Activated T-helper 1 cell treated with anti-CD3 and anti-CD28 coated beads, Interleukin-12 subunit alpha, Interleukin-12 subunit beta, Interleukin-2, Interleukin-4 antibody, amounts not matched to agents 30 ng/mL and 10 ng/mL and 1 ng/mL, durations not matched to agents 14 hours and 24 hours and 36 hours (primary cell): ENCODE data around the gene LMF1. TPM values are rescaled to one million over a fixed set of nuclear protein-coding genes. Genes with fewer than 3 reads are reported as not detected.

Source experiments
- DNase-seq: peaks from one replicate; pipeline ENCODE4 v3.0.0; 2021; ENCODE audit warnings: low spot score
- H3K27ac Mint-ChIP-seq: one replicate; pipeline ENCODE4 v1.8.0; 2021; ENCODE audit warnings: mild to moderate bottlenecking, mixed read lengths
- H3K27me3 Mint-ChIP-seq: one replicate; pipeline ENCODE4 v1.8.0; 2022; ENCODE audit warnings: mild to moderate bottlenecking, moderate library complexity, mixed read lengths; ENCODE audit not compliant: insufficient read depth
- H3K36me3 Mint-ChIP-seq: one replicate; pipeline ENCODE4 v1.8.0; 2021; ENCODE audit warnings: low read depth, mixed read lengths
- H3K4me1 Mint-ChIP-seq: one replicate; pipeline ENCODE4 v1.8.0; 2021; ENCODE audit warnings: low read depth, mixed read lengths
- H3K4me3 Mint-ChIP-seq: one replicate; pipeline ENCODE4 v1.8.0; 2021; ENCODE audit warnings: mild to moderate bottlenecking, moderate library complexity, mixed read lengths
- H3K9me3 Mint-ChIP-seq: one replicate; pipeline ENCODE4 v1.8.0; 2021; ENCODE audit warnings: mixed read lengths
- intact Hi-C: fragments of 100-400 bp; cut with micrococcal nuclease; formaldehyde crosslinking; loops from one replicate; pipeline ENCODE4 v1.15.1; 2024
- total RNA-seq: library from RNA; stranded (reverse); gene quantifications from 2 replicates; pipeline ENCODE4 v1.2.3, GENCODE V29; 2022

Gene LMF1
- total RNA-seq, 1 donor from 2014 or later = 10.4 TPM

DNA sequence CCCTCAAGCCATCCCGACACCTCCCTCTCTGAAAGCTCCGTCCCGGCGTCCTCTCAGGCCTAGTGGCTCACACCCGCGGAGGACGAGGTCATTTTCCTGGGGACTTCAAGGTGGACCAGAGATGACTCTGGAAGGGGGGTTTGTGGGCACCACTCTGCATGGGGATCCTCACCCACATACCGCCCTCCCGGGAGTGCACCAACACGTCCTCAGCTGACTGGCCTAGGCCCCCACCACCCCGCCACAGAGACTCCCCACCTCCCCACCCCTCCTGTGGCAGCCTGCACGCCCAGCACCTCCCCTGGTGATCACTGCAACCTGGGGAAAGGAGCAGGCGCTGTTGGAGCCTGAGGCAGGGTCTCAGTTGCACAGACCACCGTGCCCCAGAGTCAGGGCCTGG, 8.4 kb upstream of the LMF1 start:
- no peak for DNase-seq
- Mint-ChIP-seq H3K27ac (no peak overlapping the region), H3K27me3 (peaks cover 9% of the 10 kb centered on the region), H3K36me3 (no peaks in the 10 kb centered on the region), H3K9me3 (no peaks in the 10 kb centered on the region), H3K4me3 (no peak overlapping the region), H3K4me1 (no peaks in the 10 kb centered on the region)
- intact Hi-C loops = loop anchor here (10.0 kb wide), 1 partner anchor 234 kb away; the partner anchor contains the start of gene CIAO3

DNA sequence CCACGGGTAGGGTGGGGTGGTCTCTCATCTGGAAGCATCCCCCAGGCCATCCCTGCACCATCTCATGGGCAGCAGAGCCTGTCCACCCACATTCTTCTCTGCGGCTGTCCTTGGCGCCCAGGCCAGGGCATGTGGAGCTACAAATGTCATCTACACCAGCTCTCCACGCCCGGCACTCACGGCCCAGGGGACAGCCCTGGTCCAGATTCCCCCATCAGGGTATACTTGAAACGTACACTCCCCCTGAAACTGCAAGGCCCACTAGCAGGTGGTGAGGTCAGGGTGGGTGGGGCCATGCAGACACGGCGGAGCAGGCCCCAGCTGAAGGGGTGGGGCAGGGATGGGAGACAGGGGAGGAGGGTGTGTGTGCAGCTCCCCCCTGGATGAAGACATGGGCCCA, 7.6 kb upstream of the LMF1 start:
- no peaks in the 10 kb centered on the region for H3K4me1 Mint-ChIP-seq
- H3K9me3 Mint-ChIP-seq = no peaks in the 10 kb centered on the region
- H3K27ac Mint-ChIP-seq = no peak overlapping the region
- DNase-seq = no peak
- intact Hi-C loops = loop anchor here (10.0 kb wide), 1 partner anchor 234 kb away; the partner anchor contains the start of gene CIAO3
- H3K36me3 Mint-ChIP-seq = no peaks in the 10 kb centered on the region
- peaks cover 9% of the 10 kb centered on the region for H3K27me3 Mint-ChIP-seq
- no peak overlapping the region for H3K4me3 Mint-ChIP-seq

DNA sequence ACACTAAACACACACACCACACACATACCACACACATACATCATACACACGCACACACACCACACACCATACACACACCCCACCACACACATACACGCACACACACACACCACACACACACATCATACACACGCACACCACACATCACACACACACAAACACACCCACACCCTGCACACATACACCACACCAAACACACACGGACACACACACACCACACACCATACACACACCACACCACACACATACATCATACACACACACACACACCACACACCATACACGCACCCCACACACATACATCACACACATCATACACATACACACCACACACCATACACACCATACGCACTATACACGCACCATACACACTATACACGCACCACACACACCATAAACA, 7.1 kb upstream of the LMF1 start:
- Mint-ChIP-seq H3K27ac (no peak overlapping the region), H3K4me3 (no peak overlapping the region), H3K9me3 (no peaks in the 10 kb centered on the region), H3K36me3 (no peaks in the 10 kb centered on the region), H3K4me1 (no peaks in the 10 kb centered on the region), H3K27me3 (peaks cover 8% of the 10 kb centered on the region)
- no peak for DNase-seq
- intact Hi-C loops = loop anchor here (10.0 kb wide), 1 partner anchor 233 kb away; the partner anchor contains the start of gene CIAO3

DNA sequence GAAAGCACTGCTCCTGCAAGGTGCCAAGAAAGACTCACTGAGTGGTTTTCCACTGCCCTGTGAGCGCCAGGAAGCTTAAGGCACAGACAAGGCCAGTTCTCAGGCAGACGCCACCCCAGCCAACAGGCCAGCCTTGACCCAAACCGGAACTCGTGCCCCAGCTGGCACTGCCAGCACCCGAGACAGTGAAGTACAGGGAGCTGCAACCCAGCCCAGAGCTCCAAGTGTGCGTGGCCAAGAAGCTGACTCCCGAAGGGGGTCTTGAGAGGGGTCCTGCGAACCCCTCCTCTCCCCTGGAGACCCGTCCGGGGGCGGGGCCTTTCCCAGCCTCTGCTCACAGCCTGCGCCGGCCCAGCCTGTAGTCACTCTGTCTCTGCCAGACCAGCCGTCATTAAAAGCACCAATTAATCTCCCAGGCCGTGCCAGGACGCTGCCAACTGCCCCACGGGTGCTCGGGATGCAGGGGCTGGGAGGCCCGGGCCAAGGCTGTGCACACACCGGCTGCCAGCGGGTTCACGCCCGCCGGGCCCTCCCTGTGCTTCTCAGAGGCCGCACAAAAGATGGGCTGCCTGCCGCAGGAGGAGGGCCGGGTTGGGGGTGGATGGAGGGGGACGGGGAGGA, 6.4 kb upstream of the LMF1 start:
- no peak overlapping the region for H3K27ac Mint-ChIP-seq
- DNase-seq = no peak
- H3K27me3 Mint-ChIP-seq = peaks cover 4% of the 10 kb centered on the region
- no peak overlapping the region for H3K4me3 Mint-ChIP-seq
- no peaks in the 10 kb centered on the region for H3K9me3 Mint-ChIP-seq
- H3K4me1 Mint-ChIP-seq = no peaks in the 10 kb centered on the region
- intact Hi-C loops = loop anchor here (10.0 kb wide), 1 partner anchor 232 kb away; the partner anchor contains the start of gene CIAO3
- H3K36me3 Mint-ChIP-seq = no peaks in the 10 kb centered on the region

DNA sequence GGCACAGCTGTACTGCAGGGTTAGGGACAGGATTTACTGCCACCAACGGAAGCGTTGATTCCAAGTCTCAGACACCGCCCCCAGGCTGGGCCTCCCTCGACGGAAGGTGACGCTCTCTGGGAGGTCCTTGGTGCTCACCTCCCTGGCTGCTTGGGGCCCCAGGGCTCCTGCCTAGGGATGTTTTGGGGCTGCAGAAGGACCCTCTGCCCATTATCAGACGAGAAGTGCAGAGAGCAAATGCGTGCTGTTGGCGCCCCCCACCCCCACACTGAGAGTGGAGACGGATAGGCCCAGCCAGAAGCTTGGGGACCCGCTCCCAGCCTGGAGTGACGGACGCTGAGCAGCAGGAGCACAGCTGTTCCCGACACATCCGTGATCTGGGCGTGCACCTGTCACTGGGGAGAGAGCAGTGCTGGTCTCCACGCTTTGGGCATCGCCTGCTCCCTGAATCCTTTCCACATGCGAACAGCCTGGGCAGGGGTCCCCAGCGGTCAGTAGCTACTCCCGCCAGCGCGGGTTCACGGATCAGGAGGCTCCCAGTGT, 5.7 kb upstream of the LMF1 start:
- Mint-ChIP-seq H3K4me3 (no peak overlapping the region), H3K4me1 (no peaks in the 10 kb centered on the region), H3K27me3 (peaks cover 11% of the 10 kb centered on the region), H3K27ac (no peak overlapping the region), H3K36me3 (no peaks in the 10 kb centered on the region), H3K9me3 (no peaks in the 10 kb centered on the region)
- intact Hi-C loops = loop anchor here (10.0 kb wide), 1 partner anchor 232 kb away; the partner anchor contains the start of gene CIAO3
- DNase-seq = no peak

DNA sequence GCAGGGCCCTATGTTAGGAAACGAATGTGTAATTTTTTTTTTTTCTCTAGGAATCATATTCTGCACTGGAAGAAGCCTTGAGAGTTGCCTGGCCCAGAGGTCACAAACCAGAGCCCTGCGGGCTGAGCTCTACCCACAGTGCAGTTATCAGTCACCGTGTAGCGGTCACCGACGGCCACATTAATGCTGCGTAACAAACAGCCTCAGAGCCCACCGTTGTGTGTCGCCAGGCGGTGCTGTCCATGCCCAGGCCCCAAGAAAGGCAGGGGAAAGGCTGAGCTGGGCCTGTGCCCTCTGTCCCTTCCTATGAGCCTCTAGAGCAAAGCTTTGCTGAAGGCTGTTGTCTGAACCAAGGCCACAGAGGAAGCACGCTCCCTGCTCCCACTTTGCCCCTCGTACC, 4.5 kb upstream of the LMF1 start:
- Mint-ChIP-seq H3K4me3 (no peak overlapping the region), H3K27ac (no peak overlapping the region), H3K36me3 (no peaks in the 10 kb centered on the region), H3K4me1 (no peaks in the 10 kb centered on the region), H3K9me3 (no peaks in the 10 kb centered on the region), H3K27me3 (peaks cover 13% of the 10 kb centered on the region)
- no peak for DNase-seq
- intact Hi-C loops = loop anchor here (10.0 kb wide), 1 partner anchor 230 kb away; the partner anchor contains the start of gene CIAO3

DNA sequence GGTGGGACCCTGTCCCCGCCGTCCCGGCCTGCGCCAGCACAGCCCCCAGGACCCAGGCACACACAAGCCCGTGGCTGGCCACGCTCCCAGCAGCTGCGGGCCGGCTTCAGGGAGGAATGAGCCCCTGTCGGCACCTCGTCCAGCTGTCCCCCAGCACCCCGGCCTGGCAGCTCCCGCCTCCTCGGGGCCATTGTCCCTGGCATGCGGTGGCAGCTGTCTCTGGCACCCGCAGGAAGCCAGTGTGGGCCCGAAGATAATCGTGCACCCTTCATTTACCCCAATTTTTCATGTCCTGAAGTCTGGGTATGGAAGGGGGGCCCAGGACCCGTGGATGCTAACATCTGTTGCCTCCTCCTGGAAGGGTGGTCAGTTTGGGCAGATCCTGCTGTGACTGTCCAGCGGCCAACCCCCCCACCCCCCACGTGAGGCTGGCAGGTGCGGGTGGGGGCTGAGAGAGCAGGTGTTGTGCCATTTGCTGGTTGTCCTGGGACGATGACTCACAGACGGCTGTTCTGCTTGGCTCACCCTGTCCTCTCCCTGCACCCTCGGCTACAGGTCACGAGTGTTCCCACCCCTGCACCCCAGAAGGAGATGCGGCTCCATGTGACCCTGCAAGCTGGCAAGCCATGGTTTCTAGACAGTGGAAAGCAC, 4.0 kb upstream of the LMF1 start:
- Mint-ChIP-seq H3K4me1 (no peaks in the 10 kb centered on the region), H3K36me3 (no peaks in the 10 kb centered on the region), H3K27ac (no peak overlapping the region), H3K27me3 (peaks cover 13% of the 10 kb centered on the region), H3K9me3 (no peaks in the 10 kb centered on the region), H3K4me3 (no peak overlapping the region)
- no peak for DNase-seq
- intact Hi-C loops = loop anchor here (5.0 to 10.0 kb wide), 2 partner anchors 230 to 438 kb away; partner anchors contain the start of genes CIAO3 and UNKL

DNA sequence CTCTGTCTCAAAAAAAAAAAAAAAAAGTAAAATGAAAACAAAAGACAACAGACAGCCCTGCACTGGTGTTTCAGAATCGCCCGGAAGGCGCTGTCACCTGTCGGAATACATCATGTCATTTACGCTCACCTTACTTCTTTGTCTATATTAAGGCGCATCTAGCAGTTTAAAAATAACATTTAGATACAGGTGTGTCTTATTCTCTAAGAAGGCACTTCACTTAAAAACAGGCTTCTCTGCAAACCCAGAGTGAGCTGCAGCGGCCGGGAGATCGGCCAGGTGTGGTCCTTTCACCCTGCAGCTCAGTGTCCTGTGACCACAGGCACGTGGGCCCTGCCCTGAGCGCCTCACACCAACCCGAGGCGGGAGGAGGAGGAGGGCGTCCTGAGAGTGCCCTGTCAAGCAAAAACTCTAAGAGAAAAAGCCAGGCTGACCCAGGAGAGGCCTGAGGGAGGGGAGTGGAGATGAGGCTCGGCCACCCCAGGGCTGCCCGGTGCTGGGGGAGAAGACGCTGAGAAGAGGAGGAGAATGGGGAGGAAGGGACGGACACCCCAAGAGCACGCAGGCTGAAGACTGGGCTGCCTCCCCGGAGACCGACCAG, 3.3 kb upstream of the LMF1 start:
- peaks cover 10% of the 10 kb centered on the region for H3K27me3 Mint-ChIP-seq
- H3K36me3 Mint-ChIP-seq = no peaks in the 10 kb centered on the region
- intact Hi-C loops = loop anchor here (5.0 to 10.0 kb wide), 2 partner anchors 229 to 438 kb away; partner anchors contain the start of genes CIAO3 and UNKL
- no peaks in the 10 kb centered on the region for H3K9me3 Mint-ChIP-seq
- no peak overlapping the region for H3K4me3 Mint-ChIP-seq
- H3K27ac Mint-ChIP-seq = no peak overlapping the region
- no peak for DNase-seq
- no peaks in the 10 kb centered on the region for H3K4me1 Mint-ChIP-seq

DNA sequence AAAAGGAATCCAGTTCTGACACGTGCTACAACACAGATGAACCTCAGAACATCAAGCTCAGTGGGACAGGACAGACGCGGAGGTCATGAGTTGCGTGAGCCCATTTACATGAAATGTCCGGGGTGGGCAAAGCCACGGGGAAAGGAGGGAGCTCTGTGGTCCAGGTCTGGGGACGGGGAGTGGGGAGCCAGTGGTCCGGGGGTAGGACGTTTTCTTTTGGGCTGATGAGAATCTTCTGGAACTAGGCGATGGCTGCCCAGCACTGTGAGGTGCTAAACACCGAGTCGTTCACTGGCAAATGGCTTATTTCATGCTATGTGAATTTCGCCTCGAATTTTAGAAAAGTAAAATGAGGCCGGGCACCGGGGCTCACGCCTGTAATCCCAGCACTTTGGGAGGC, 2.6 kb upstream of the LMF1 start:
- intact Hi-C loops = loop anchor here (5.0 to 10.0 kb wide), 2 partner anchors 229 to 439 kb away; partner anchors contain the start of genes CIAO3 and UNKL
- Mint-ChIP-seq H3K36me3 (peaks cover 5% of the 10 kb centered on the region), H3K4me3 (no peak overlapping the region), H3K4me1 (peaks cover 5% of the 10 kb centered on the region), H3K27me3 (peaks cover 10% of the 10 kb centered on the region), H3K9me3 (no peaks in the 10 kb centered on the region), H3K27ac (no peak overlapping the region)
- no peak for DNase-seq

DNA sequence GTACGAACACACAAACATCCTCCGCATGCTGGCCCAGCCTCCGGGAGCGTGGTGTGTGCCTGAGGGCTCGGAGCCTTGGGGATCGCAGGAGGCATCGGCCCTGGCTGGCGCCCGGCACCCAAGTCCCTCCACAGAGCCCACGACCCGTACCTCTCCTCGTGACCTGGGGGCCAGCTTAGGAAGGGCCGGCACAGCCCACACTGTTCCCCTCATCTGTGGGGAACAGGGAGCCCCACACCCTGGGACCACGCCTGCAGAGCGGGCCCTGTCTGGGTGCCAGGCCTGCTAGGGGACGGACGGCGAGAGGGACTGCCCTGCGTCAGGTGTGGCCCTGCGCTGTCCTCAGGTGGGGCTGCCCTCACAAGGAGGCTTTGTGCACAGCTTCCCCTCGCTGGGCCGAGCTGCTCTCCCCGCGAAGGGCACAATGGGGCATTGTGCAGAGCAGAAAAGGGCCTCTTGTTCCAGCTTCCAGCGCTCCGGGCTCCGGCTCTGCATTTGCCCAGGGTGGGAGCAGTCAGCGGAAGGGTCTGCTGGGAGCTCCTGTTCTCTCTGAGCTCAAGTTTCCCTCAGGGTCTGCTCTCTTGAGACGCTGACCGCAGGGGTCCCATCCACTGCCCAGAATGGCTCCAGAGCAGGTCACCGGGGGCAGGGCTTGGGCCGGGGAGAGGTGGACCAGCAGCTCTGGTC, 1.7 kb upstream of the LMF1 start:
- DNase-seq = no peak
- Mint-ChIP-seq H3K27ac (no peak overlapping the region), H3K9me3 (no peaks in the 10 kb centered on the region), H3K4me1 (peaks cover 8% of the 10 kb centered on the region), H3K4me3 (no peak overlapping the region), H3K27me3 (peaks cover 9% of the 10 kb centered on the region), H3K36me3 (peaks cover 6% of the 10 kb centered on the region)
- intact Hi-C loops = loop anchor here (5.0 to 10.0 kb wide), 2 partner anchors 228 to 440 kb away; partner anchors contain the start of genes CIAO3 and UNKL

DNA sequence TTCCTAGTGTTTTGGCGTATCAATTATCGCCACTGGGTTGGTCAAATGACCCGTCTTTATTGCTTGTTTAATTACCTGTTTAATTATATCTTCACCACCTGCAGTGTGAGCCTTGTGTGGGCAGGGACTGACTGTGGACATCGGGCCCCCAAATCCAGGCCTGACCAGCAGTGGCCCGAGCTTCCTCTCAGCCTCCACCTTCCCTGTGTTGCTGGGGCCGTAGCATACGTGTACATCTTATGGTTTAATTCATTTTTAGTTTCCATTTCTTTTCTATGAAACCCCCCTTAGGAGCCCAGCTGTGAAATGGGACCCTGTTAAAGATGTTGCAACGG, 1.2 kb upstream of the LMF1 start:
- DNase-seq = no peak
- intact Hi-C loops = loop anchor here (1.0 to 10.0 kb wide), 5 partner anchors 9 to 440 kb away; partner anchors contain the start of genes CIAO3, SOX8 and UNKL
- H3K27me3 Mint-ChIP-seq = peaks cover 9% of the 10 kb centered on the region
- H3K27ac Mint-ChIP-seq = peak overlapping the region; percentile 73
- peaks cover 8% of the 10 kb centered on the region for H3K4me1 Mint-ChIP-seq
- no peaks in the 10 kb centered on the region for H3K9me3 Mint-ChIP-seq
- peaks cover 6% of the 10 kb centered on the region for H3K36me3 Mint-ChIP-seq
- peak overlapping the region; percentile 53 for H3K4me3 Mint-ChIP-seq

DNA sequence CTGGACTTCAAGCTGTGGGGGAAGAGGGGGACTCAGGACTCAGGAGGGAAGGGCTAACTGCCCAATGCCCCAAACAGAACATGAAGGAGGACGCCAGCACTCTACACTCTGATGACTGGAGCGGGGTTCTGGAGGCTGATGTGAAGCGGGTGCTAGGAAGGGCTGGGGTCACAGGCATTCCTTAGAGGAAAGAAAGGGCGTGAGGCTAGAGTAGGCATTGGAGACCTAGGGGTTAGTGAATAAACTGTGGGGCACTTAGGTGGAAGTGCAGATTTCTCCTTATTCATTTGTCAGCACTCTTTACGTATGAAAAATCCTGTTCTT, 760 bp upstream of the LMF1 start:
- no peaks in the 10 kb centered on the region for H3K9me3 Mint-ChIP-seq
- H3K4me3 Mint-ChIP-seq = peak overlapping the region; percentile 53
- peaks cover 6% of the 10 kb centered on the region for H3K36me3 Mint-ChIP-seq
- DNase-seq = no peak
- H3K27ac Mint-ChIP-seq = no peak overlapping the region
- peaks cover 9% of the 10 kb centered on the region for H3K27me3 Mint-ChIP-seq
- intact Hi-C loops = loop anchor here (1.0 to 10.0 kb wide), 5 partner anchors 10 to 441 kb away; partner anchors contain the start of genes CIAO3, SOX8 and UNKL
- peaks cover 8% of the 10 kb centered on the region for H3K4me1 Mint-ChIP-seq
